Frontal cortex (tissue), 4 donors: ENCODE data around the gene MBNL3. TPM values are rescaled to one million over a fixed set of nuclear protein-coding genes. Genes with fewer than 3 reads are reported as not detected.
"Not testable (repeated sequence)": the region's sequence is repeated elsewhere in the genome, so short reads cannot be mapped to it uniquely, and the experiment has no call there.

Experiments
- DNase-seq, 2 donors: peaks; one replicate each; pipeline ENCODE4 v3.0.0; 2012; ENCODE audit warnings: low spot score in 2 of 2
- FAIRE-seq: peaks from 2 replicates; lab custom pipeline; 2012; peaks lifted over from hg19 to GRCh38; lab: Jason Lieb, UNC
- total RNA-seq: library from RNA; depleted of rRNA; stranded (reverse); fragments of >200 nt; gene quantifications from one replicate; pipeline ENCODE4 v1.2.3, GENCODE V29; 2014
- donor health status: control.
- donor health status: control.
- donor health status: control.

MBNL3 gene
- total RNA-seq, 1 donor from 2014 or later = 2.0 TPM

DNA sequence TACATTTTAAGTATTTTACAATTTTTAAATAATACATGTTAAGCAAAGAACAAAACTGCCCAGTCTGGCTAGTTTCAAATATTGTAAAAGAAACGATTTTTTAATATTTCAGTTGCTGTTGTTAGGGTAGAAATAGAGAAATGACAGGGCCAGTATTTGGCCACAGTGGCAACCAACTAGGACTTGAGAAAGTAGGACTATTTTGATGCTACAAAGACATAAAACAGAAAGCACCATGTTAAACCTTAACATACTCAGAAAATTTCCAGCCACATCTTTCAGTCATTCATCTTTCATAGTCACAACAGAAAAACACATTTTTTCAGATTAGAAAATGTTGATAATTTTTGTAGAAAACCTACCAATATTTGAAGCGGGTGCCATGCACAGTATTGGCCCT, 104.5 kb downstream of the MBNL3 start:
- FAIRE-seq (no peak), DNase-seq (no peak)

DNA sequence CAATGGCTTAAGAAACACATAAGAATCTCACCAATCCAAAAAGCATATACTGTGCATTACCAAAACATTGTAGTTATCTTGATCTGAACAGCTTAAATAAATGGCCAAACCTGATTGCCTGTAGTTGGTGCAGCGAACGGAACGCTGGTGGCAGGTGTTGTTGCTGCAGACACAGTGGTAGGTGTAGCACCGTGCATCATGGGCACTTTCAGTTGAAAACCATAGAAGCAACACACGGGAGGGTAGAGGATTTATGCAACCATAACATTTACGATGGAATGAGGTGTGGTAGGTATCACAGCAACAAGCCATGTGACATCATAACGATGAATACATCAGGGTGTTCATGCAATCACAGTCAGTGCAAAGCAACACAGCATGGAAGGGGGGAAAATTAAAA, 106.8 kb downstream of the MBNL3 start:
- DNase-seq (no peak), FAIRE-seq (no peak)

DNA sequence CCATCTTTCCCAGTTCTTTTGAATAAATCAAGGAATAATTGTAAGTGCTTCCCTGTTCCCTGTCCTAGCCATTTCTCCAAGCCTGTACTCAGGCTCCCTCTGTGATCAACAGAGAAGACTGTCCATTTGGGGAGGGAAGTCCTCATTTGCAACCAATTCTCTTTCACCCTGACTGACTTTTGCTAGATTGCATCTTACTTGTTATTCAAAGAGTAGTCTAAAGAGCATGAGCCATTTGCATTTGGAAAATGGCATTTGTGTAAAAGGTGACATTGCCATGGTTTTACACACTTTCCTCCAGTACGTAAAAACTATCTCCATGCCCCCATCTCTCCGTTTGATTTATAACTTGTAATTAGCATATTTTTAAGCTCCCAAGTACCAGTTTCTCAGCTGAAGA, 110.6 kb downstream of the MBNL3 start:
- DNase-seq (no peak), FAIRE-seq (no peak)

DNA sequence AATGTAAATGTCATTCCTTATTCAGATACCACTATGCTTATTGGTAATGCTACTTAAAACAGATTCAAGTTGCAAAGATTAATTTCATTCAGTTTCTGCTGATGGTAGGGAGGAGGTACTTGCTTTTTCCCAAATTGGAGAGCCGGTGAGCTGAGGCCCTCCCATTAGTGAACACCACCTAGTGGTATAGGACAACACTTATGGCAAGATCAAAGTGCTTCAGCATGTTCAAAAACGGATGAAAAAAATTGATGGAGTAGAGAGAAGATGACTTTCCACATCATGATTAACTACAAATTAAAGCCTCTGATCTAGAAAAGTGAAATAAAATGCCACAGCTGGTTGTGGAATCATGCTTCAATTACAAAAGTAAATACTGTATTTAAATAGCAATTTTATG, 112.9 kb downstream of the MBNL3 start:
- DNase-seq = no peak
- no peak for FAIRE-seq

- no peak for FAIRE-seq
- no peak for DNase-seq
Observed at GRCh38 chrX:132373610-132374009, 115.2 kb downstream of the MBNL3 start.

DNA sequence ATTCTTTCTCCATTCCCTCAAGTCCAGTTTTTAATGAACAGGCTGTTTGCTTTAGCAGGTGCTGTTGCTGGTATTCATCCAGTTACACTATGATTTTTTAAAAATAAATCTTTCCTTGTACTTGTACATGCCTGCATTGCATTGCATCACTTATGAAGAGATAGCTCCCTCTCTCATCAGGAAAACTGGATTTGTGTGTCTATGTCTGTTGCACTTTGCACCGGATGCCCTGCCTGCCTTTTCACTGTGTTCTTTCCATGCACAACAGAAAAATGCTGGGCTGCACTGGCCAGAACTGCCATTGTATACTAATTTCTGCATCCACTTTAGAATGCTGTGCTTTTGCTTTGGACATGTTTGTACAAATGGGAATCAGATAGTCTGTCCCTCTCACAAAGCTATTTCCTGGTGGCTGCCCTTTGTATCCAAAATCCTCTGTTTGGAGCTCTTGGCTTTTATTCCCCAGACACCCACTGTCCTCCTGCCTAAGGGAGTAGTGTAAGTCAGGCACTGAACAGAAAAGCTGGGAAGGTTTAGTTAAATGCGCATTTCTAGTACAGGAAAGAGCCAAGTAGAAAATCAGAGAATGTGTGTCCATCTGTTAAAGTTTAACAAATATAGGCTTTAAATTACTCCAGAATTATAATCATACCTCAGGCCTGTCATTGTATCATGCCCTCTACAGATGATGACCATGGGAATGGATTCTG, 119.1 kb downstream of the MBNL3 start:
- FAIRE-seq (no peak), DNase-seq (no peak)

- FAIRE-seq (no peak), DNase-seq (no peak)
Observed at GRCh38 chrX:132367984-132368383, 120.9 kb downstream of the MBNL3 start.

DNA sequence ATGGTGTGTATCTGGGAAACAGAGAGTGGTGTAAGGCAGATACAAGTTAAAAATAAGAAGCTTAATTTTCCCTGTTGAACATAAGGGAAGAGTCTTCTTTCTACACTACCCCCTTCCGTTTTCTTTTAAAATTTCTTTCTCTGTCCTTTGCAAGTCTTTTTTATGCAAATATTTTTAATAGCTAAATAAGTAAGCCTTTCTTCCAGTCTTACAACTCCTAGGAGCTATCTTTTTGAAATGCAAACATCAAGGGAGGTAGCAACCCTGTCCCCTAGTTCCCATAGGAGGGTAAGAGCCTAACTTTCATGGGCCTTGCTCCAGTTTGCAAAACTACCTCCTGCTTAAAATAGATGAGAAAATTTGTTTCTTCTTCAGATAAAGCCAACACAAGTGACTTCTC, 121.5 kb downstream of the MBNL3 start:
- FAIRE-seq (no peak), DNase-seq (no peak)

DNA sequence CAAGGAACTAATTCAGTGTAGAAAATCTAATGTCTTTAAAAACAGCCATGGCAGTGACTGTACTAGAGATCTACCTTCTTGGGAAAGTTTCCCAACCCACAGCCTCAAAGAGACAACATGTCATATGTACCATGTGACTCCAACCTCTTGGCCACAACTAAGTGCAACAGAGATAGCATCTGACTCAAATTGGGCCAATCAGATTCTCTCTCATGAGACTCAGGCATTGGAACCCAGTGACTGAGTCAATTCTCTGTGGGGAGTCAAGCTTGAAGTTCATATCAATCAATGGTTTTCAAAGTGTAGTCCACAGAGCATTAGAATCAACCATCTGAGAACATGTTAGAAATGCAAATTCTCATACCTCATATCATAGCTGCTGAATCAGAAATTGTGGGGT, 123.3 kb downstream of the MBNL3 start:
- DNase-seq (no peak), FAIRE-seq (no peak)

GRCh38 chrX:132364313-132364712, 124.5 kb downstream of the MBNL3 start:
- FAIRE-seq = no peak
- DNase-seq = no peak

DNA sequence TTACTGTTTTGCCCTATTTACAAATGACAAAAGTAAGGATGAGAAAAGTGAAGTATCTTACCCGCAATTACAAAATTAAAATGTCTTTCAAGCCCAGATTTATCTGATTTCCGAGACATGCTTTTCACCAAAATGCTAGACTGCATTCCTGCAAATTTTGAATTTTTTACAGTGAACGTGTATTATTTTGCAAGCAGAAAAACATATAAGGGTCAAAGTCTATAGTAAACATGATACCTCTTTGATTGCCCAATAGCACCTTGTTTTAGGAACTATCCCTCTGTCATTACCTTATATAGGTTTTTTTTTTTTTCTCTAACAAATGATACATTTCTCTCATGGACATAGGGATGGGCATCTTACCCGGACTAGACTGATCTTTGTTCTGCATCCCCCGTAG, 135.4 kb downstream of the MBNL3 start:
- DNase-seq (no peak), FAIRE-seq (no peak)

- FAIRE-seq (no peak), DNase-seq (no peak)
Observed at GRCh38 chrX:132336172-132336571, 152.7 kb downstream of the MBNL3 start.

- DNase-seq (no peak), FAIRE-seq (no peak)
Observed at GRCh38 chrX:132333351-132333750, 155.5 kb downstream of the MBNL3 start.

- no peak for FAIRE-seq
- no peak for DNase-seq
Observed at GRCh38 chrX:132331532-132331931, 157.3 kb downstream of the MBNL3 start.

- FAIRE-seq (no peak), DNase-seq (no peak)
Observed at GRCh38 chrX:132331000-132331399, 157.8 kb downstream of the MBNL3 start.

- DNase-seq = no peak
- no peak for FAIRE-seq
Observed at GRCh38 chrX:132330156-132330729, 158.6 kb downstream of the MBNL3 start.

DNA sequence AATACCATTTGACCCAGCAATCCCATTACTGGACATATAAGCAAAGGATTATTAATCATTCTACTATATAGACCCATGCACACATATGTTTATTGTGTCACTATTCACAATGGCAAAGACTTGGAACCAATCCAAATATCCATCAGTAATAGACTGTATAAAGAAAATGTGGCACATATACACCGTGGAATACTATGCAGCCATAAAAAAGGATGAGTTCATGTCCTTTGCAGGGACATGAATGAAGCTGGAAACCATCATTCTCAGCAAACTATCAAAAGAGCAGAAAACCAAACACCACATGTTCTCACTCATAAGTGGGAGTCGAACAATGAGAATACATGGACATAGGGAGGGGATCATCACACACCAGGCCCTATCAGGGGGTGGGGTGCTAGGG, 161.9 kb downstream of the MBNL3 start:
- not testable (repeated sequence) for FAIRE-seq, DNase-seq
